Measurements from ENCODE around the gene HOXD4.

DNA sequence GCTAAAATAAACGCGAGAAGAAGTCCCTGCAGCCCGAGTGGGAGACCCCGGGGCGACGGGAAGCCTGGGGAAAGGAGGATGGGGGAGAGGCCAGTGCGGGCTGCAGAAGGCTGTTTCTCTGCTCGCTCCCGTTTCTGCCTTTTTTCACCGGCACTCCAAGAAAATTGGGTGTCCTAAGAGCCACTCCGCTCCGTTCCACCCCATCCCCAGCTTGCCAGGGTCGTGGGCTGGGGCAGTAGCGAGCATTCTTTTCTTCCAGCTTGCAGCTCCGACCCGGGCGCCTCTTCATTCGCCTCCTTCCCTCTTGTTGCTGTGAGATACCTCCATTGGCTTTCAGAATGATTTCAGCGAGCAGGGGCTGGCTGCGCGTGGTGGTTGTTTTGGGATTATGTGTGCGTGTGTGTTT, 6.8 kb downstream of the HOXD4 start:
- TF ChIP-seq CTCF (IDR thresholded peaks at IDR 0.05) (no peak), SIN3A (IDR thresholded peaks at IDR 0.05; ENCODE audit: borderline replicate concordance, insufficient read depth, low read depth, low read length) (no peak), POLR2AphosphoS5 (IDR thresholded peaks at IDR 0.05; ENCODE audit: low read depth, low read length) (no peak)
